Measurements from ENCODE around the gene HSPA9. TPM values are rescaled to one million over a fixed set of nuclear protein-coding genes. Genes with fewer than 3 reads are reported as not detected.

HSPA9 gene
- total RNA-seq, 1 experiment from 2014 or later = 414 TPM

GRCh38 chr5:138597661-138598400 lies 22.6 kb upstream of the HSPA9 start:
- Mint-ChIP-seq H3K27me3 (ENCODE audit: low read depth) (no peaks in the 10 kb centered on the region; the same call in 1 of the 2 replicates), H3K9me3 (peaks cover 3% of the 10 kb centered on the region; the same call in 1 of the 2 replicates), H3K36me3 (no peaks in the 10 kb centered on the region), H3K4me1 (peaks cover 11% of the 10 kb centered on the region), H3K27ac (no peak overlapping the region), H3K4me3 (no peak overlapping the region)
- DNase-seq (ENCODE audit: low spot score) (no peak), ATAC-seq (no peak)
- ChIA-PET POLR2A (interaction anchor here (0.6 kb wide), 1 partner anchor 239 kb away, joined by 3 read pairs; no protein-coding TSS in a partner anchor), CTCF (interaction anchor here (1.9 kb wide), 1 partner anchor 13 kb away, joined by 6 read pairs; no protein-coding TSS in a partner anchor)
- TF ChIP-seq FOXP4 (CRISPR knock-in tag; IDR thresholded peaks at IDR 0.05) = no peak
- no peak for TF ChIP-seq ZNF219 (CRISPR knock-in tag; IDR thresholded peaks at IDR 0.05; ENCODE audit: borderline replicate concordance)
- no peak for TF ChIP-seq PRDM15 (CRISPR knock-in tag; IDR thresholded peaks at IDR 0.05)
- TF ChIP-seq ERG (CRISPR knock-in tag; IDR thresholded peaks at IDR 0.05) = no peak
- TF ChIP-seq RORB (CRISPR knock-in tag; IDR thresholded peaks at IDR 0.05) = no peak
- no peak for TF ChIP-seq NR1H2 (CRISPR knock-in tag; IDR thresholded peaks at IDR 0.05)
- TF ChIP-seq IRF2 (CRISPR knock-in tag; IDR thresholded peaks at IDR 0.05; ENCODE audit: borderline replicate concordance, low read depth) = no peak
- no peak for TF ChIP-seq MXD4 (CRISPR knock-in tag; IDR thresholded peaks at IDR 0.05; ENCODE audit: borderline replicate concordance)
- no peak for TF ChIP-seq MAX (CRISPR knock-in tag; IDR thresholded peaks at IDR 0.05)
- TF ChIP-seq NR3C1 (CRISPR knock-in tag; conservative IDR thresholded peaks at IDR 0.05; ENCODE audit: low read depth) = no peak
- no peak for TF ChIP-seq HMGXB4 (CRISPR knock-in tag; IDR thresholded peaks at IDR 0.05)
- TF ChIP-seq NFYB (CRISPR knock-in tag; conservative IDR thresholded peaks at IDR 0.05; ENCODE audit: low read depth) = no peak
- TF ChIP-seq NFE2L1 (CRISPR knock-in tag; IDR thresholded peaks at IDR 0.05) = no peak
- TF ChIP-seq ZNF138 (CRISPR knock-in tag; conservative IDR thresholded peaks at IDR 0.05) = no peak
- no peak for TF ChIP-seq ZSCAN18 (CRISPR knock-in tag; IDR thresholded peaks at IDR 0.05)

Measured in WTC11 (cell line).